Aortic smooth muscle cell (primary cell): ENCODE data around the gene LCE1E. TPM values are rescaled to one million over a fixed set of nuclear protein-coding genes. Genes with fewer than 3 reads are reported as not detected.

Experiments used
- total RNA-seq: library from RNA; depleted of rRNA; stranded (reverse); fragments of >200 nt; gene quantifications from 2 replicates; pipeline ENCODE4 v1.2.3, GENCODE V29; 2014

LCE1E gene, protein sequence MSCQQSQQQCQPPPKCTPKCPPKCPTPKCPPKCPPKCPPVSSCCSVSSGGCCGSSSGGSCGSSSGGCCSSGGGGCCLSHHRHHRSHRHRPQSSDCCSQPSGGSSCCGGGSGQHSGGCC
- total RNA-seq: not detected in 2 replicates

DNA sequence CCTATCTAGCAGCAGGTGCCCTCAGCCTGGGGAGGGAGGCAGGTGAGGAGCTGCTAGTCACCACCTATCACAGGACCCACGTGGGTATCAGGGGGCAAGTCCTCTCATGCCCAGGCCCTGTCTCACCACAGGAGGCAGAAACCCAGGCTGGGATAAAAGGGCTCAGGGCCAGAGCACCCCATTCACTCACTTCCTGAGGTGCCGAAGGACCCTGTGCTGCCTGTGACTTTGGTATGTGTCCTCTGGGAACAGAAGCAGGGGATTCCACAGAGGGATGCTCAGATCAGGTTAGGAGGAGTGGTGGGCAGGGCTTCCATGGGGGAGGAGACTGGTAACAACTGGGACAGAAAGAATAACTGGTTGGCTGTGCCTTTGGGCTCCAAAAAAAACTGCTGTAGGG lies at the start of gene LCE1E:
LCE1E (plus strand) TSS at position 181 of the 400 bp plus-strand sequence. CDS start 1,043 bp downstream, outside the sequence.

DNA sequence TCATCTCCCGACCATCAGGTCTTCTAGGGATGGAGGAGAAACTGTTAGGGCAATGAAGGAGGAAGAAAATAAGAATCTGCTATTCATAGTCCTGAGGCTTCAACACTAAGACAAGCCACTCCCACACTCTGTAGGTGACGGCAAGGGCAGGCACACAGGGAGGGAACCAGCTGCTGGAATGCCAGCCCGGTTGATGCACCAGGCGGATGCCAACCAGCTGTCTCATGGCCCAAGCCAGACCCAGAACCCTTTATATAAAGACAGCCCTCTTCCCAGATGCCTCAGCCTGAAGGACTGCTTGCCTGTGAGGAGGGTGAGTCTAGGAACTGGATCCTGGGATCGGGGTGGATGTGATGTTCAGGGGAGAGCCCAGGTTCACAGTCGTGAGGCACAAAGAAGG lies 28.3 kb upstream of the LCE1E start, which contains the start of gene KPRP:
KPRP (plus strand) TSS at position 279 of the 400 bp plus-strand sequence. CDS start 1,564 bp downstream, outside the sequence.

DNA sequence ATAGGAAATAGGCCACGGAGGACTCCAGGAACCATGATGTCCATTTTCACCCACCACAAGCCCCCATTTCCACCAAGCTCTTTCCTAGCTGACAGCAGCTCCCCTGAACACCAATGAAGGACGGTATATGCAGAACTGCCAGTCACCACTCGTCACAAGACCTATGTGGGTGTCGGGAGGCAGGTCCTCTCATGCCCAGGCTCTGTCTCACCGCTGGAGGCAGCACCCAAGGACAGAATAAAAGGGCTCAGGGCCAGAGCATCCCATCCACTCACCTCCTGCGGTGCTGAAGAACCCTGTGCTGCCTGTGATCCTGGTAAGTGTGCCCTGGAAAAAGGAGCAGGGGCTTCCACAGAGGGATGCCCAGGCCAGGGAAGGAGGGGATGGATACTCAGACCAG lies 11.2 kb upstream of the LCE1E start, which contains the start of gene LCE1F:
LCE1F (plus strand) TSS at position 266 of the 400 bp plus-strand sequence. CDS start 1,232 bp downstream, outside the sequence.

DNA sequence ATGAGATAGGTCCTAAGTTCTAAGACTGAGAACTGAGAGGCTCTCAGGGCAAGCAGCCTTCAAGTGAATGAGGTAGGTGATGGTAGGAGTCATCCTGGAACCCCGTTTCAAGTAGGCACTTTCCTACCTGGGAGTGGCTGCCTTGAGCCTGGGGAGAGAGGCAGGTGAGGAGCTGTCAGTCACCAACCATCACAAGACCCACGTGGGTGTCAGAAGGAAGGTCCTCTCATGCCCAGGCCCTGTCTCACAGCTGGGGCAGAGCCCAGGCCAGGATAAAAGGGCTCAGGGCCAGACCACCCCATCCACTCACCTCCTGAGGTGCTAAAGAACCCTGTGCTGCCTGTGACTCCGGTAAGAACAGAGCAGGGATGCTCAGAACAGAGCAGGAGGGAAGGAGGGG lies 10.4 kb downstream of the LCE1E start, which contains the start of gene LCE1D:
LCE1D (plus strand) TSS at position 301 of the 400 bp plus-strand sequence. CDS start 1,074 bp downstream, outside the sequence.

DNA sequence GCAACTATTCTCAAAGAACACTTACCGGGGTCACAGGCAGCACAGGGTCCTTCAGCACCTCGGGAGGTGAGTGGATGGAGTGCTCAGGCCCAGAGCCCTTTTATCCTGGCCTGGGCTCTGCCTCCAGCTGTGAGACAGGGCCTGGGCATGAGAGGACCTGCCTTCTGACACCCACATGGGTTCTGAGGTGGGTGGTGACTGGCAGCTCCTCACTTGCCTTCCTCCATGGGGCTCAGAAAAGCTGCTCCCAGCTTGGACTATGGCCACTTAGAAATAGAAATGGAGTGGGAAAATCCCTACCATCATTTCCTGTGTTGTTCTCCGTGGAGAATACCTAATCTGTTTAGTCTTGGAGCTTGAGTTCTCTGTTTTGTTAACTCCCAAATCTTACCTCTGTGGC lies 20.5 kb downstream of the LCE1E start, which contains the start of gene LCE1C:
LCE1C (minus strand) TSS at position 76 of the 400 bp plus-strand sequence. CDS start 1,173 bp downstream, outside the sequence.

DNA sequence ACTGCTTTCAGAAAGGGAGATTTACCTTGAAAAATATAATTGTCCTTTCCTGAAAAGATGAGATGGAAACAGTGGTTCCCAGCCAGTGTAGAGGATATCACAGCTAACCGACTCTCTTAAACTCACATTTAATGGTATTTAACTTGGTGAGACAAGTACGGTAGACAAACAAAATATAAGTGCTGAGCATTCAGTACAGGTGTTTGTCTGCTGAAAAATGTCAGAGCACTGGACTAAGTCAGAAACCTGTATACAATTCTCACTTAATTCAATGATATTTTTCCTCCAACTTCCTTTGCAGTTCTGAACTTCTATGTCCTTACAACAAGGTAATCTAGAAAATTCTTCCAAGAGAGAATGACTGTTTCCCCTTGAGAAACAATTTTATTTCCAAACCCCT lies 25.6 kb downstream of the LCE1E start, which contains the start of gene LCE1B:
LCE1B (plus strand) TSS at position 301 of the 400 bp plus-strand sequence. CDS start 476 bp downstream, outside the sequence.

DNA sequence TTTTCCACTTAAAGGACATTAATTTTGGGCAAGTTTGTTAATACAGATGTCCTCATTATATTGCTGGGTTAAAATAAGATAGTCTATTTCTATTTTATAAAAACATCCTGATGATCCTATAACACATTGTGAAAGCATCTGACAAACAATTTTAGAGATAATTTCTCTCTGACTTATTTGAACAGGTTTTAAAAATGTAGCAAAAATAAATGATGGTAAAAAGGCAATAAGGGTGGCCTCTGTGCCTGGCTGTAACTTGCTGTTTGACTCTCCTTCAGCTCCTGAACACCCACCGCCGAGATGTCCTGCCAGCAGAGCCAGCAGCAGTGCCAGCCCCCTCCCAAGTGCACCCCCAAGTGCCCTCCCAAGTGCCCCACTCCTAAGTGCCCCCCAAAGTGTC lies 41.1 kb downstream of the LCE1E start, which contains the start of gene LCE1A:
LCE1A (plus strand) TSS at position 301 of the 400 bp plus-strand sequence; CDS start at position 301, 0 bp downstream.

Other genes with a start within 250 kb of the LCE1E start
- not detected in 2 replicates for gene LCE3E, start 219.5 kb upstream of the LCE1E start, total RNA-seq
- gene LCE3D, start 205.7 kb upstream of the LCE1E start, total RNA-seq: not detected in 2 replicates
- gene LCE3C, start 186.0 kb upstream of the LCE1E start, total RNA-seq: not detected in 2 replicates
- gene LCE3B, start 172.4 kb upstream of the LCE1E start, total RNA-seq: not detected in 2 replicates
- not detected in 2 replicates for gene LCE3A, start 163.2 kb upstream of the LCE1E start, total RNA-seq
- not detected in 2 replicates for gene LCE2D, start 122.9 kb upstream of the LCE1E start, total RNA-seq
- not detected in 2 replicates for gene LCE2C, start 111.0 kb upstream of the LCE1E start, total RNA-seq
- gene LCE2B, start 100.1 kb upstream of the LCE1E start, total RNA-seq: not detected in 2 replicates
- gene LCE2A, start 87.9 kb upstream of the LCE1E start, total RNA-seq: not detected in 2 replicates
- gene LCE4A, start 78.1 kb upstream of the LCE1E start, total RNA-seq: not detected in 2 replicates
- not detected in 2 replicates for gene KPRP, start 28.2 kb upstream of the LCE1E start, total RNA-seq
- gene LCE1F, start 11.1 kb upstream of the LCE1E start, total RNA-seq: not detected in 2 replicates
- gene LCE1D, start 10.5 kb downstream of the LCE1E start, total RNA-seq: not detected in 2 replicates
- gene LCE1C, start 20.4 kb downstream of the LCE1E start, total RNA-seq: not detected in 2 replicates
- gene LCE1B, start 25.7 kb downstream of the LCE1E start, total RNA-seq: not detected in 2 replicates
- not detected in 2 replicates for gene LCE1A, start 41.2 kb downstream of the LCE1E start, total RNA-seq
- not detected in 2 replicates for gene LCE6A, start 56.6 kb downstream of the LCE1E start, total RNA-seq
- not detected in 2 replicates for gene LCE7A, start 73.7 kb downstream of the LCE1E start, total RNA-seq
- gene SMCP, start 92.1 kb downstream of the LCE1E start, total RNA-seq: not detected in 2 replicates
- gene IVL, start 122.3 kb downstream of the LCE1E start, total RNA-seq: not detected in 2 replicates
- not detected in 2 replicates for gene SPRR5, start 160.9 kb downstream of the LCE1E start, total RNA-seq
- gene SPRR4, start 184.4 kb downstream of the LCE1E start, total RNA-seq: not detected in 2 replicates
- gene SPRR1A, start 197.8 kb downstream of the LCE1E start, total RNA-seq: not detected in 2 replicates
- not detected in 2 replicates for gene SPRR3, start 215.5 kb downstream of the LCE1E start, total RNA-seq
- gene SPRR1B, start 244.9 kb downstream of the LCE1E start, total RNA-seq: not detected in 2 replicates